K562 (cell line): ENCODE measurements around the gene ADAMTS15.

Experiments used
- AFF4 ChIP-seq: sonication (generic); formaldehyde crosslinking; IDR thresholded peaks from 2 replicates; pipeline ENCODE4 v1.8.0; 2023; ENCODE audit warnings: mild to moderate bottlenecking, missing genetic modification reagents
- CEBPB ChIP-seq: fragments of 450-650 bp; IDR thresholded peaks from 2 replicates; pipeline ENCODE4 v1.6.1; 2016; ENCODE audit warnings: missing genetic modification characterization, missing compliant biosample characterization
- CEBPZ ChIP-seq: fragments of 150-350 bp; IDR thresholded peaks from 2 replicates; pipeline ENCODE4 v1.6.1; 2014; ENCODE audit warnings: low read depth, mild to moderate bottlenecking, low read length, borderline replicate concordance
- DIDO1 ChIP-seq: fragments of 450-650 bp; IDR thresholded peaks from 2 replicates; pipeline ENCODE4 v1.6.1; 2016; ENCODE audit warnings: low read depth, missing biosample characterization, missing genetic modification characterization
- ERF ChIP-seq: fragments of 450-650 bp; formaldehyde crosslinking; IDR thresholded peaks from 2 replicates; pipeline ENCODE4 v1.4.0; 2020; ENCODE audit warnings: mild to moderate bottlenecking, mixed read lengths
- RUNX1 ChIP-seq: sonication (generic); IDR thresholded peaks from 2 replicates; pipeline ENCODE4 v1.6.1; 2016; ENCODE audit warnings: antibody characterized with exemption, low read depth

GRCh38 chr11:130420478-130421198, 27.8 kb upstream of the ADAMTS15 start:
- no peak for TF ChIP-seq ERF (CRISPR knock-in tag)
- TF ChIP-seq RUNX1, result no peak
- TF ChIP-seq DIDO1, result no peak
- no peak for TF ChIP-seq CEBPB (tag)
- no peak for TF ChIP-seq AFF4 (CRISPR knock-in tag)
- no peak for TF ChIP-seq CEBPZ
